Chondrocyte (in vitro differentiated cells): ENCODE measurements around the gene RWDD3. TPM values are rescaled to one million over a fixed set of nuclear protein-coding genes. Genes with fewer than 3 reads are reported as not detected.

Experiments used
- DNase-seq: peaks from one replicate; pipeline ENCODE4 v3.0.0; 2021; ENCODE audit warnings: mixed read lengths, low spot score
- H3K27ac Mint-ChIP-seq: one replicate; pipeline ENCODE4 v1.8.0; 2021; ENCODE audit warnings: mild to moderate bottlenecking, moderate library complexity, mixed read lengths; ENCODE audit not compliant: unreplicated experiment
- H3K27me3 Mint-ChIP-seq: 2 replicates; pipeline ENCODE4 v1.8.0; 2021; ENCODE audit warnings: low read depth, mixed read lengths
- H3K36me3 Mint-ChIP-seq: 2 replicates; pipeline ENCODE4 v1.8.0; 2021; ENCODE audit warnings: low read depth, mixed read lengths
- H3K4me1 Mint-ChIP-seq: 2 replicates; pipeline ENCODE4 v1.8.0; 2021; ENCODE audit warnings: low read depth, mild to moderate bottlenecking, mixed read lengths
- H3K4me3 Mint-ChIP-seq: one replicate; pipeline ENCODE4 v1.8.0; 2021; ENCODE audit warnings: mild to moderate bottlenecking, moderate library complexity, mixed read lengths; ENCODE audit not compliant: unreplicated experiment
- H3K9me3 Mint-ChIP-seq: 2 replicates; pipeline ENCODE4 v1.8.0; 2021; ENCODE audit warnings: low read depth, mixed read lengths
- total RNA-seq: library from RNA; stranded (reverse); gene quantifications from 3 replicates; pipeline ENCODE4 v1.2.1, GENCODE V29; 2021
- TF ChIP-seq, protein P1 (sequence below): fragments of 200-600 bp; sonication (generic); IDR thresholded peaks from 2 replicates; pipeline ENCODE4 v1.5.0; 2021; ENCODE audit warnings: antibody characterized with exemption, mild to moderate bottlenecking, moderate library complexity

The RWDD3 gene
- total RNA-seq, 1 donor from 2014 or later: 17.6 TPM

- TF ChIP-seq, protein P1, sequence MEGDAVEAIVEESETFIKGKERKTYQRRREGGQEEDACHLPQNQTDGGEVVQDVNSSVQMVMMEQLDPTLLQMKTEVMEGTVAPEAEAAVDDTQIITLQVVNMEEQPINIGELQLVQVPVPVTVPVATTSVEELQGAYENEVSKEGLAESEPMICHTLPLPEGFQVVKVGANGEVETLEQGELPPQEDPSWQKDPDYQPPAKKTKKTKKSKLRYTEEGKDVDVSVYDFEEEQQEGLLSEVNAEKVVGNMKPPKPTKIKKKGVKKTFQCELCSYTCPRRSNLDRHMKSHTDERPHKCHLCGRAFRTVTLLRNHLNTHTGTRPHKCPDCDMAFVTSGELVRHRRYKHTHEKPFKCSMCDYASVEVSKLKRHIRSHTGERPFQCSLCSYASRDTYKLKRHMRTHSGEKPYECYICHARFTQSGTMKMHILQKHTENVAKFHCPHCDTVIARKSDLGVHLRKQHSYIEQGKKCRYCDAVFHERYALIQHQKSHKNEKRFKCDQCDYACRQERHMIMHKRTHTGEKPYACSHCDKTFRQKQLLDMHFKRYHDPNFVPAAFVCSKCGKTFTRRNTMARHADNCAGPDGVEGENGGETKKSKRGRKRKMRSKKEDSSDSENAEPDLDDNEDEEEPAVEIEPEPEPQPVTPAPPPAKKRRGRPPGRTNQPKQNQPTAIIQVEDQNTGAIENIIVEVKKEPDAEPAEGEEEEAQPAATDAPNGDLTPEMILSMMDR: no peak
- Mint-ChIP-seq H3K4me1 (peaks cover 48% of the 10 kb centered on the region), H3K27ac (no peak overlapping the region), H3K4me3 (no peak overlapping the region), H3K36me3 (peaks cover 11% of the 10 kb centered on the region), H3K27me3 (no peaks in the 10 kb centered on the region), H3K9me3 (no peaks in the 10 kb centered on the region)
- no peak for DNase-seq
Measured at GRCh38 chr1:95236784-95237575, 3.0 kb downstream of the RWDD3 start.

GRCh38 chr1:95237981-95238703 is 4.1 kb downstream of the RWDD3 start:
- Mint-ChIP-seq H3K36me3 (peaks cover 15% of the 10 kb centered on the region), H3K4me3 (no peak overlapping the region), H3K27me3 (no peaks in the 10 kb centered on the region), H3K4me1 (peaks cover 48% of the 10 kb centered on the region), H3K27ac (no peak overlapping the region), H3K9me3 (peaks cover 3% of the 10 kb centered on the region)
- TF ChIP-seq, protein P1: no peak
- no peak for DNase-seq

DNA sequence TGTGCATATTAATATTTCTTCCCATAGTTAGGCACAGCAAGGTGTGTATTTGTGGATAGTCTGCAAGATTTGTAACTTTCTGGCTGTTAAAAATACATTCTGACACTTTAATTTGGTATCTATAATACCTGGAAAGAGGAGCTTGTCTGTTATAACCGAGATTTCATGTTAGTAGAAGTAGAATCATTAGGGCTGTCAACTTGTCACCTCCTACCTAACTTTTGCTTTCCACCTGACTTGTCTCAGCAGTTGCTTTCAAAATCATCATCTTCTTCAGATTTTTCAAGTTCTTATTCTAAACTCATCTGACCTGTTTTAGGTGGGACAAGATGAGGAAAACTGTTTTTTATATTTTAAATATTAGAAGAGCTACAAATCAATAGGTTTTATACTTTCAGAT is 11.0 kb downstream of the RWDD3 start:
- H3K9me3 Mint-ChIP-seq: peaks cover 3% of the 10 kb centered on the region
- TF ChIP-seq, protein P1: no peak
- H3K27ac Mint-ChIP-seq: no peak overlapping the region
- peaks cover 28% of the 10 kb centered on the region for H3K36me3 Mint-ChIP-seq
- no peak for DNase-seq
- no peak overlapping the region for H3K4me3 Mint-ChIP-seq
- no peaks in the 10 kb centered on the region for H3K27me3 Mint-ChIP-seq
- H3K4me1 Mint-ChIP-seq: peaks cover 4% of the 10 kb centered on the region

DNA sequence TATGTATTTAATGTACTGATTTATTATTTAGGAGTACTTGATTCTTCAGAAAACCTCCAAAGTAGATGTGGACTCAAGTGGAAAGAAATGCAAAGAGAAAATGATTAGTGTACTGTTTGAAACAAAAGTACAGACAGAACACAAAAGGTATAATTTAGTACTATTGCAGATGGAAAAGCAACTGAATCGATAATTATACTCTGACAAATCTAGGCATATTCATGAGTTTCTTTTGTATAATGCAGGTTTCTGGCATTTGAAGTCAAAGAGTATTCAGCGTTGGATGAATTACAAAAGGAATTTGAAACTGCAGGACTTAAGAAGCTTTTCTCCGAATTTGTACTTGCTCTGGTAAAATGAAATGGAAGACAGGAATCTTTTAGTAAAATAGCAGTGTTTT is 12.5 kb downstream of the RWDD3 start:
- no peak overlapping the region for H3K27ac Mint-ChIP-seq
- peaks cover 4% of the 10 kb centered on the region for H3K4me1 Mint-ChIP-seq
- H3K9me3 Mint-ChIP-seq: peaks cover 3% of the 10 kb centered on the region
- TF ChIP-seq, protein P1: no peak
- DNase-seq: no peak
- H3K4me3 Mint-ChIP-seq: no peak overlapping the region
- H3K27me3 Mint-ChIP-seq: no peaks in the 10 kb centered on the region
- peaks cover 21% of the 10 kb centered on the region for H3K36me3 Mint-ChIP-seq

GRCh38 chr1:95247607-95248006 is 13.6 kb downstream of the RWDD3 start:
- DNase-seq: no peak
- Mint-ChIP-seq H3K27me3 (no peaks in the 10 kb centered on the region), H3K4me3 (no peak overlapping the region), H3K4me1 (peaks cover 4% of the 10 kb centered on the region), H3K27ac (no peak overlapping the region), H3K9me3 (no peaks in the 10 kb centered on the region), H3K36me3 (peaks cover 24% of the 10 kb centered on the region)
- TF ChIP-seq, protein P1: no peak
